T47D (cell line): ENCODE measurements around the gene PTPRR.

ENCODE experiments used
- DNase-seq, 2 experiments: peaks; one replicate each; pipeline versions ENCODE4 v3.0.0 to v3.0.0-alpha.2; 2011 to 2012; ENCODE audit warnings: low read depth in 1 of 2, low spot score in 1 of 2
- JUND ChIP-seq: IDR thresholded peaks from 2 replicates; pipeline ENCODE4 v1.6.1; 2012; ENCODE audit warnings: low read depth
- in situ Hi-C: cut with HindIII; loops from 2 replicates; pipeline ENCODE4 v1.10.0; 2016; ENCODE audit warnings: low sequenced_read_pairs, low pct_unique_long_range_greater_than_20kb

The PTPRR gene

DNA sequence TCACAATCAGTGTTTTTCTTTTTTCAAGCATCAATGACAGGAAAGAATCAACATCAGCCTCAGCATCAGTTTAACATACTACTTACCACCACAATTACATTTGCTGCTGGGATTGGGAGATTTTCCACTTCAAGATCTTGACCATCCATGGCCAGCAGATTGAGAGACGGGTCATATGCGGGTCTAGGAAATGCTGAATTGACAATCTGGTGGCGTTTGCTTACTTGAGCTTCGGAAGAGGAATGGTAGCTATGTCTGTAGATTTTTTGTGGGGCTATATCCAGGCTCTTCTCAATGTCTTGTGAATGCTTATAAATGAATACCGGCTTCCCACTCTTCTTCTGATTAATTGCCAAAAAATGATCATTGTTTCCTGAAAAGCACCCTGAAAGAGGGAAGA is 27.9 kb downstream of the PTPRR start:
- no peak for TF ChIP-seq JUND
- in situ Hi-C loops: no loop called here

DNA sequence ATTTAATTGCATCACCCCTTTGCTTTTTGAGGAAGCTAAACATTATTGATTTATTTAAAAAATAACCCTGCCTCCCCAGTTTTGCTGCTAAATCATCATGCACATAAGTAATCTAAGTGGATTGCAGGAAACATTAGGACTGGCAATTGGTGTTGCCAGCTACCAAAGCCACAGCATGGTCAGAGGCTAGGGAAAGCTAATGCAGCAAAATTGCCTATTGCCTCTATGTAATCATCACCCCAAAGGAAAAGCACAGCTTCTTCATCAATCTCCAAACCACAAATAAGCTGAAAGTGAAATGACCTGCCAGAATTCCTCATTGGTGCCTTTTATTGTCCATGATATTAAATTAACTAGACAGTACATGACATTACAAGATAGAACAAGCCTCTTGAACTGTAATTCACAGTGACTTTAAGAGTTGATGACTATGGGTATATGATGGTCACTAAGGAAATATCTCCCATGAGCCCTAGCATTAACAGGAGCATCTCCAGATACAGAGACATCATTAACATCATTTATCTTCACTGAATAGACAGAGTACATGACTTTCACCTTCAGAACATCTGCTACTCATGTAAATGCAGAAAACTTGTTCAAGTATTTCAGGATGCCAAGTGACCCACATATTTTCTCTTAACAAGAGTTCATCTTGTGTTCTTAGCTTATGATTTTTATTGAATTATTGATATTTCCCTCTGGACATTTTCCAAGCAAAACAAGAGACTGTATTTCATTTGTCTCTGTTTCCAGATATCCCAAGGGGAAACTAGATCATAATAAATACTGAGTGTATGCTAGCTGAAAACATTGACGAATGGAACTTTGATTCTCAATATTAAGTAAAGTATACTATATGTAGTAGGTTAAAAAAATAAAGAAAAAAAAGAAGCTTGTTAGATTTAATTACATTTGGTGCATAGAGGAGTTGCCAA is 29.4 kb downstream of the PTPRR start:
- TF ChIP-seq JUND: no peak
- no peak for DNase-seq
- in situ Hi-C loops: no loop called here

More for the DNA sequence above, 27.9 kb downstream of the PTPRR start:
- no peak for DNase-seq

DNA sequence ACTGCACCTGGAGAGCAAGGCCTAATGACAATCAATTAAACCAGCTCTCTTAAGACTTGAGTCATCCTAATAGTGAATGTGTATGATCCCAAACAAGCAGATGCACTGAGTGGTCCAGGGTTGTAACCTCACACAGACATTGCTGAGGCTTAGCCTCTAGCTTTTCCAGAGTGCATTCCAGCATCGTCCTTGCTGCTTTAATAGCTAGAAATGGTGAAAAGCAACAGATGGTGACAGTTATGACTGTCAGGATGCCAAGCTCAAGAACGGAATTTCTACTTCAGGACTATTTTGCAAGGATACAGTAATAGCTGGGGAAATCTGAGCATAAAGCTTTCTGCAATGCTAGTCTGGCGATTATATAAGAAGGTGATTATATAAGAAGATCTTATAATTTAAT is 34.6 kb downstream of the PTPRR start:
- DNase-seq: no peak
- no peak for TF ChIP-seq JUND
- in situ Hi-C loops: no loop called here

DNA sequence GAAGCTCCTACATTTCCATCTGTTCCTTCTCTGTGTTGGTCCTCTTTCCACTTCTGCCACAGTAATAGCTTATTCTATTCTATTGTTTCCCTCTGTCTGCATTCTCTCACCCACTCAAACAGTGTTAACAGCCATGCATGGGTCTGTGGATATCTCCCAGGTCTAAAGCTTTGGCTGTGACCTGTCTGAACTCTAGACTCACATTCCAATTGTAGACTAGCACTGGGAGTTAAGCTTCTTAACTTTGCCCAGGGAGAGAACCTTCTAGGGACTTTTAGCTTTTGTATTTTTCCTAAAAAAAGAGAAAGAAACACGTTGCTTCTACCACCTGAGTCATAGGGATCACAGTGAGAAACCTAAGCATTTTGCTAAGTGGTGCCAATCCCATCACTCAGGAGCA is 36.7 kb downstream of the PTPRR start:
- in situ Hi-C loops: no loop called here
- DNase-seq: no peak
- TF ChIP-seq JUND: no peak

DNA sequence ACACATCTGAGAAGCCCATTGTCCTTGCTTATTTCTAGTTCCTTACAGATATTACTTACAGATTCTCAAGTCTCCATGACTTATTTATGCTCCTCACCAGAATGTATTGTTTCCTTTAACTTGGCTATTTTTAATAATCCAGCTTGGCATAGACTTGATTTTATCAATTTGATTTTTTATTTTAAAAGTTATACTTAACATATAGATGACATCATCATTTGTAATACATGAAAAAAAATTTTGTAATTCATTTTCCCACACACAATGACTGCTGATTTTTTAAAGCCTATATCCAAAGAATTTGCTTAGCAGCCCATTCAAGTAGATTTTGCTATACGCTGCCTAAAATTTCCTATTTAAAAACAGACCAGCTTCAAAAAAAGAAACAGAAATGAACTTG is 39.8 kb downstream of the PTPRR start:
- no peak for TF ChIP-seq JUND
- in situ Hi-C loops: no loop called here
- no peak for DNase-seq

DNA sequence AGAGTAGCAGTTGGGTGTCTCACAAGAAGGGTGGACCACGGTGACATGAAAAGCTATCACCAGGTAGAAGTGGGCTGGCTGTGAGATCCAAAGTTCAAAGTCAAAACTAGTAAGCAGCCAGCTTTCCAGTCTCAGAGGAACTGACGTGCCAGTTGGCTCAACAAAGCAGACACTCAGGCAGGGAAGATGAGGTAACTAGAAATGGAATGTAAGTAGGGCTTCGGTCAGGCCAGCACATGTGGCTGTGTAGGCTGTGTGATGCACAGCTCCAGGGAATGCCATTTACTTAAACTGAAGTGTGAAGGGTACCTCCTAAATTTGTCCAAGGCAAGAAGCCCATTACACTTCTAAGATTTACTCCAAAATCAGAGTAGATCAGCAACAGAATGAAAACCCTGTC is 43.6 kb downstream of the PTPRR start:
- no peak for DNase-seq
- no peak for TF ChIP-seq JUND
- in situ Hi-C loops: no loop called here

DNA sequence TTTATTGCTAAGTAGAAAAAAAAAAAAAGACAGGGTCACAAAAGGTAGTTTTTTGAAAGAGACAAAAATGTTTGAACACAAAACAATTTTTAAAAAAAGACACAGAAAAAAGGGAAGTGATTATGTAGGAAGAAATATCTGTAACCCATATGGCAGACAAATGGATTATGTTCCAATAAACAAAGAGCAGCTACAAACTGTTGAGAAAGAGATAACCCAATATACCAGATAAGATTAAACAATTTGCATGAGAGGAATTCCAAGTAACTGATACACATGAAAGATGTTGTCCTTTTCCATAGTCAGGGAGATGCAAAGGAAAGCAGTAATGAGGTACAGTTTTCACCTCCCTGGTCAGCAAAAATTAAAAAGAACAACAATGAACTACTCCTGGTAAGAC is 44.9 kb downstream of the PTPRR start:
- DNase-seq: no peak
- in situ Hi-C loops: no loop called here
- TF ChIP-seq JUND: no peak

DNA sequence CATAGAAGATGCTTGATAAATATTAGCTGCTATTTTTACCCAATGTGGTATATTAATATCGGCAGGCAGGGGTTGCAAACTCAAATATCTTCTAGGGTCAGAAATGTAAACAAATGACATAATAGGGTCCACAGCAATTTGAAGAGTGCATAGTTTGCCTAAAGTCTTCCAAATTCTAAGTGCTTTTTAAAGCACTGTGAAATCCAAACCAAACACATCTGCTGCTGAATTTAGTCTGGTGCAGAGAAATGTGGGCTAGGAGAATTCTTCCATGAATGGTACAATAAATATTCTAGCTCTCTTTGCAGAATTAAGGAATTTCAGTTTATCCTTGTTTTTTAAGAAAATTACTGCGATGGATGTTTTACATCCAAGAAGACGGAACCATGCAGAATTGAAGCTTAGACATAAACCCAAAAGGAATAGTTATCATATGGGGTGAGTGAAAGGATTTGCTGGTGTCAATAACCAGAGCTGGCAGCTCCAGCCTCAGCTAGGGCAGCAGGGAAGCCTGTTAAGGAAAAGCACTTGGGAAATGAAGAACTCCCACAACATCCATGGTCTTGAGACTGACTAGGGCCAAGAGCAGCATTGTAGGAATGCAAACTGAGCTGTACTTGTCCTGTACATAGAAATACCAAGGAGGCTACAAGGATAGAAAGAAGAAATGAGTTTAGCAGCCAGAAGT is 65.5 kb downstream of the PTPRR start:
- no peak for TF ChIP-seq JUND
- no peak for DNase-seq
- in situ Hi-C loops: no loop called here

DNA sequence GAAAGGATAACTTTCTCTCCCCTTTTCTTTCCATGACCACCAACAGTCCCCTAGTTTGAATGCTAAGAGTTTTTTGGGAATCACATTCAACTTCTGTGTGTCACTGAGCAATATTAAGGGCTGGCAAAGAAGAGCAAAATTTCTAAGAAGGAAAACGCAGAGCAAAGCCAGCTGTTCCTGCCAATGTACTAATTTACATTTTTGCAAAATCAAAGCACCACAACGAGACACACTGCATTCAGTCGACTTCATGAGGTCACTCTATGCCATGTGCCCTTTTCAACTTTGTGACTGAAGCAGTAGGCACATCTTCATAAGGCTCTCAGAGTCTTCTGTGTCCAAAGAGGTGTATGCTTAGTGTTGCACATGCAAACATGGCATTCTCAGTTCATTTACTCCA is 66.4 kb downstream of the PTPRR start:
- no peak for TF ChIP-seq JUND
- no peak for DNase-seq
- in situ Hi-C loops: no loop called here

DNA sequence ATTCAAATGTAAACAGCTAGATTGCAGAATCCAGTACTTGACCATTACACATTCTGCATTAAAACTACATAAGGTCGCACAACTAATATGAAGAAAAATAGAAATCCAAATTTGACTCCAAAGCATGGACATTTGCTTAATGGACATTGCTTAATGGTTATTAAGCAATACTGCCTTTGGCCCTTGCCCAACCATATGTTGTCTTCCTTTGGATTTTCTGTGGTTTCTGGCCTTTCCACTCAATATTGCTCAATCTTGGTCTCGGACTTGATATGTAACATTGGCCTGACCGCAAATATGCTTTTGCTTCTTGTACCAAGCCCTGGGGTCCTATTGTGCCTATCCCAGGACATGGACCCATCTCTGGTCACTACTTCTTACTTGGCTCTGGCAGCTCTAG is 67.2 kb downstream of the PTPRR start:
- no peak for DNase-seq
- in situ Hi-C loops: no loop called here

DNA sequence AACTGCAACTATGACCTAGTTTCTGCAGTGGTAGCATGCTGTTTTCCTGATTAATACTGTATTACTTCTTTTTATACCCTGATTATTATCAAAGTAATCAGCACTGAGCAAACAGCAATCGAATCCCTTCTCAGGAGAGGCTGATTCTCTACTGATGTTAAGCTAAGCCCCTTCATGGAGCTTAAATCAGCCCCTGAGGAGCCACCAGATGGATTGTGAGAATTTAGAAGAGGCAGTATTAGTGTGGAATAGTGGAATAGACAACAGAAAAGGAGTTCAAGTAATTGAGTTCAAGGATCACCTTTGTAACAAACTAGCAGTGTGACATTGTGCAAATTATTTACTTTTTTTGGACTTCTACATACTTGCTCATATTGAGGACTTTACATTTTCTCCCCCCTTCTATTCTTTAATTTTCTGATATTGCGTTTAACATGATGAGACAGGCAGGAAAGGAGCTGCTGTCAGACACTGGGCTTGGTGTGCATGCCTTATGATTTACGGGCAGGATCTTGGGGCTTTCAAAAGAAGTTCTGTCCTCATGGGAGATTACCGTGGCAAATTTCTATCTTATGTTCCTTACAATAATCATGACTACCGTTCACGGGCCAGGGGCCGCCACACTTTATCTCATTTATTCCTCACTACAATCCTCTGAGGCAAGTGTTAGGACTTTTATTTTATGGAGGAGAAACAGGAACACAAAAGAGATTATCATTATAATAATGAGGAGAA is 68.0 kb downstream of the PTPRR start:
- in situ Hi-C loops: no loop called here
- TF ChIP-seq JUND: no peak
- no peak for DNase-seq

More for the DNA sequence above, 67.2 kb downstream of the PTPRR start:
- no peak for TF ChIP-seq JUND

DNA sequence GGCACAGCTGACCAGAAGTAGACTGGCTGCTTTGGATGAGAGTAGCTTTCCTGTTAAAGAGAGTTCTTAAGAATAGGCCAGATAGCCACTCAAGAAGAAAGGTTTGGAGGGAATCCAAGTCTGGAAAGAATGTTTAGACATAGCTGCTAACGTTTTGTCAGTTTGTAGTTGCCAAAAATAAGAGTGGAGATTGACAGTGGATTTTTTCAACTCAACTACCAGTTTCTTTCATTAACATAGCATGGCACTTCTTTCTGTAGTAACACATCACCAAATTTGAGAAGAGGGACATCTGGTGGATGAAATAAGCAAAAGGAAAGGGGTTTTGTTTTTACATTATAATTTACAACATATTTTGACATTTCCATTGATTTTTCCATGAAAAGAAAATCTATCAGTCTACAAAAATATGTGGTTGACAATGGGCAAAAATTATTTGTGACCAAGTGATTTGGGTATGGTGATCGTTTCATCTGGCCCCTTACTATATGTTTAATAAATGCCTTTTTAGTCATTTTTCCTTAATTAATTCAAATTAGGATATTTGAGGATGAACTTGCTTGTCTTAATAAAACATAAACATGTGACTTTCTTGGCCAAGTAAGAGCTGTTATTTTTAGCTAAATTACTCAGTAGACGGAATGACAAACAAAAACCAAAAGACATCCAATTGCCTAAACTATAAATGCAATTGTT is 71.1 kb downstream of the PTPRR start:
- no peak for TF ChIP-seq JUND
- peak; percentile 37 to 63 for DNase-seq
- in situ Hi-C loops: no loop called here
